Measurements from ENCODE around the gene MYEOV.

Gene MYEOV

GRCh38 chr11:69278091-69278867, 15.7 kb upstream of the MYEOV start:
- H3K27me3 ChIP-seq (ENCODE audit: control insufficient read depth, insufficient read depth, low read length): peaks cover 36% of the 10 kb centered on the region
- peaks cover 3% of the 10 kb centered on the region for H3K9me3 ChIP-seq (replicated peaks; ENCODE audit: low read length)
- H3K4me3 ChIP-seq (ENCODE audit: low read length): no peak overlapping the region
- no peak overlapping the region for H3K4me2 ChIP-seq (ENCODE audit: low read length)
- H3K4me1 ChIP-seq (ENCODE audit: control insufficient read depth, insufficient read depth, low read length): peaks cover 21% of the 10 kb centered on the region
- H3K9ac ChIP-seq (ENCODE audit: low read depth, low read length): no peak overlapping the region
- no peaks in the 10 kb centered on the region for H3K36me3 ChIP-seq (ENCODE audit: insufficient read depth, low read length)

- no peak overlapping the region for H3K4me3 ChIP-seq (ENCODE audit: low read length)
- H3K4me1 ChIP-seq (ENCODE audit: control insufficient read depth, insufficient read depth, low read length): peaks cover 21% of the 10 kb centered on the region
- H3K27me3 ChIP-seq (ENCODE audit: control insufficient read depth, insufficient read depth, low read length): peaks cover 23% of the 10 kb centered on the region
- no peaks in the 10 kb centered on the region for H3K36me3 ChIP-seq (ENCODE audit: insufficient read depth, low read length)
- peak overlapping the region; percentile 74 for H3K9ac ChIP-seq (ENCODE audit: low read depth, low read length)
- H3K4me2 ChIP-seq (ENCODE audit: low read length): peak overlapping the region; percentile 49
- H3K9me3 ChIP-seq (replicated peaks; ENCODE audit: low read length): peaks cover 3% of the 10 kb centered on the region
Observed at GRCh38 chr11:69280451-69280850, 13.5 kb upstream of the MYEOV start.

GRCh38 chr11:69280994-69281393, 13.0 kb upstream of the MYEOV start:
- H3K9ac ChIP-seq (ENCODE audit: low read depth, low read length): peak overlapping the region; percentile 74
- H3K4me3 ChIP-seq (ENCODE audit: low read length): peak overlapping the region; percentile 10
- no peaks in the 10 kb centered on the region for H3K36me3 ChIP-seq (ENCODE audit: insufficient read depth, low read length)
- peak overlapping the region; percentile 49 for H3K4me2 ChIP-seq (ENCODE audit: low read length)
- H3K27me3 ChIP-seq (ENCODE audit: control insufficient read depth, insufficient read depth, low read length): peaks cover 18% of the 10 kb centered on the region
- peaks cover 21% of the 10 kb centered on the region for H3K4me1 ChIP-seq (ENCODE audit: control insufficient read depth, insufficient read depth, low read length)
- peaks cover 3% of the 10 kb centered on the region for H3K9me3 ChIP-seq (replicated peaks; ENCODE audit: low read length)

GRCh38 chr11:69283446-69283845, 10.5 kb upstream of the MYEOV start:
- Histone ChIP-seq H3K4me1 (ENCODE audit: control insufficient read depth, insufficient read depth, low read length) (peaks cover 21% of the 10 kb centered on the region), H3K36me3 (ENCODE audit: insufficient read depth, low read length) (no peaks in the 10 kb centered on the region), H3K9me3 (replicated peaks; ENCODE audit: low read length) (peaks cover 3% of the 10 kb centered on the region), H3K4me2 (ENCODE audit: low read length) (no peak overlapping the region), H3K27me3 (ENCODE audit: control insufficient read depth, insufficient read depth, low read length) (no peaks in the 10 kb centered on the region), H3K4me3 (ENCODE audit: low read length) (no peak overlapping the region), H3K9ac (ENCODE audit: low read depth, low read length) (no peak overlapping the region)

- no peak overlapping the region for H3K9ac ChIP-seq (ENCODE audit: low read depth, low read length)
- H3K36me3 ChIP-seq (ENCODE audit: insufficient read depth, low read length): no peaks in the 10 kb centered on the region
- H3K4me1 ChIP-seq (ENCODE audit: control insufficient read depth, insufficient read depth, low read length): peaks cover 21% of the 10 kb centered on the region
- H3K4me3 ChIP-seq (ENCODE audit: low read length): no peak overlapping the region
- H3K27me3 ChIP-seq (ENCODE audit: control insufficient read depth, insufficient read depth, low read length): no peaks in the 10 kb centered on the region
- H3K4me2 ChIP-seq (ENCODE audit: low read length): no peak overlapping the region
- H3K9me3 ChIP-seq (replicated peaks; ENCODE audit: low read length): peaks cover 3% of the 10 kb centered on the region
Observed at GRCh38 chr11:69284081-69284511, 9.9 kb upstream of the MYEOV start.

GRCh38 chr11:69285091-69285490, 8.9 kb upstream of the MYEOV start:
- Histone ChIP-seq H3K27me3 (ENCODE audit: control insufficient read depth, insufficient read depth, low read length) (no peaks in the 10 kb centered on the region), H3K9ac (ENCODE audit: low read depth, low read length) (no peak overlapping the region), H3K4me3 (ENCODE audit: low read length) (no peak overlapping the region), H3K36me3 (ENCODE audit: insufficient read depth, low read length) (no peaks in the 10 kb centered on the region), H3K4me1 (ENCODE audit: control insufficient read depth, insufficient read depth, low read length) (peaks cover 18% of the 10 kb centered on the region), H3K4me2 (ENCODE audit: low read length) (no peak overlapping the region), H3K9me3 (replicated peaks; ENCODE audit: low read length) (peaks cover 3% of the 10 kb centered on the region)

GRCh38 chr11:69285766-69286165, 8.2 kb upstream of the MYEOV start:
- H3K9me3 ChIP-seq (replicated peaks; ENCODE audit: low read length): peaks cover 3% of the 10 kb centered on the region
- no peak overlapping the region for H3K4me2 ChIP-seq (ENCODE audit: low read length)
- H3K36me3 ChIP-seq (ENCODE audit: insufficient read depth, low read length): no peaks in the 10 kb centered on the region
- no peaks in the 10 kb centered on the region for H3K27me3 ChIP-seq (ENCODE audit: control insufficient read depth, insufficient read depth, low read length)
- no peak overlapping the region for H3K9ac ChIP-seq (ENCODE audit: low read depth, low read length)
- no peak overlapping the region for H3K4me3 ChIP-seq (ENCODE audit: low read length)
- H3K4me1 ChIP-seq (ENCODE audit: control insufficient read depth, insufficient read depth, low read length): peaks cover 11% of the 10 kb centered on the region

- Histone ChIP-seq H3K9me3 (replicated peaks; ENCODE audit: low read length) (peaks cover 3% of the 10 kb centered on the region), H3K4me3 (ENCODE audit: low read length) (no peak overlapping the region), H3K4me1 (ENCODE audit: control insufficient read depth, insufficient read depth, low read length) (peaks cover 2% of the 10 kb centered on the region), H3K36me3 (ENCODE audit: insufficient read depth, low read length) (no peaks in the 10 kb centered on the region), H3K4me2 (ENCODE audit: low read length) (no peak overlapping the region), H3K27me3 (ENCODE audit: control insufficient read depth, insufficient read depth, low read length) (no peaks in the 10 kb centered on the region), H3K9ac (ENCODE audit: low read depth, low read length) (no peak overlapping the region)
Observed at GRCh38 chr11:69286374-69287371, 7.3 kb upstream of the MYEOV start.

- Histone ChIP-seq H3K4me3 (ENCODE audit: low read length) (no peak overlapping the region), H3K27me3 (ENCODE audit: control insufficient read depth, insufficient read depth, low read length) (no peaks in the 10 kb centered on the region), H3K4me1 (ENCODE audit: control insufficient read depth, insufficient read depth, low read length) (no peaks in the 10 kb centered on the region), H3K4me2 (ENCODE audit: low read length) (no peak overlapping the region), H3K9me3 (replicated peaks; ENCODE audit: low read length) (no peaks in the 10 kb centered on the region), H3K9ac (ENCODE audit: low read depth, low read length) (no peak overlapping the region), H3K36me3 (ENCODE audit: insufficient read depth, low read length) (no peaks in the 10 kb centered on the region)
Observed at GRCh38 chr11:69287968-69288882, 5.7 kb upstream of the MYEOV start.

GRCh38 chr11:69288883-69289242, 5.1 kb upstream of the MYEOV start:
- no peaks in the 10 kb centered on the region for H3K9me3 ChIP-seq (replicated peaks; ENCODE audit: low read length)

GRCh38 chr11:69290806-69291205, 3.1 kb upstream of the MYEOV start:
- H3K9me3 ChIP-seq (replicated peaks; ENCODE audit: low read length): no peaks in the 10 kb centered on the region
- no peaks in the 10 kb centered on the region for H3K27me3 ChIP-seq (ENCODE audit: control insufficient read depth, insufficient read depth, low read length)
- H3K36me3 ChIP-seq (ENCODE audit: insufficient read depth, low read length): no peaks in the 10 kb centered on the region
- no peaks in the 10 kb centered on the region for H3K4me1 ChIP-seq (ENCODE audit: control insufficient read depth, insufficient read depth, low read length)
- H3K9ac ChIP-seq (ENCODE audit: low read depth, low read length): no peak overlapping the region
- no peak overlapping the region for H3K4me3 ChIP-seq (ENCODE audit: low read length)
- H3K4me2 ChIP-seq (ENCODE audit: low read length): no peak overlapping the region

More at GRCh38 chr11:69288883-69289242, 5.1 kb upstream of the MYEOV start:
- Histone ChIP-seq H3K9ac (ENCODE audit: low read depth, low read length) (no peak overlapping the region), H3K27me3 (ENCODE audit: control insufficient read depth, insufficient read depth, low read length) (no peaks in the 10 kb centered on the region), H3K36me3 (ENCODE audit: insufficient read depth, low read length) (no peaks in the 10 kb centered on the region), H3K4me3 (ENCODE audit: low read length) (no peak overlapping the region), H3K4me2 (ENCODE audit: low read length) (no peak overlapping the region), H3K4me1 (ENCODE audit: control insufficient read depth, insufficient read depth, low read length) (no peaks in the 10 kb centered on the region)
